AG09309 (cell line): ENCODE data around the gene CNFN.

Experiments
- DNase-seq: peaks from one replicate; pipeline ENCODE4 v3.0.0-alpha.2; 2010; ENCODE audit warnings: low read depth
- H3K4me3 ChIP-seq: 2 replicates; pipeline ENCODE4 v1.5.1; 2011; ENCODE audit warnings: mild to moderate bottlenecking, low read depth, low read length, moderate library complexity; ENCODE audit not compliant: control insufficient read depth
- TF ChIP-seq, protein P1 (sequence below): IDR thresholded peaks from 2 replicates; pipeline ENCODE4 v1.5.1; 2011; ENCODE audit warnings: mild to moderate bottlenecking, low read depth, low read length, inconsistent platforms; ENCODE audit not compliant: insufficient read depth, control insufficient read depth; ENCODE audit errors: missing control alignments

Gene CNFN

GRCh38 chr19:42378225-42379215 lies 11.6 kb downstream of the CNFN start:
- H3K4me3 ChIP-seq: no peak overlapping the region
- TF ChIP-seq, protein P1, sequence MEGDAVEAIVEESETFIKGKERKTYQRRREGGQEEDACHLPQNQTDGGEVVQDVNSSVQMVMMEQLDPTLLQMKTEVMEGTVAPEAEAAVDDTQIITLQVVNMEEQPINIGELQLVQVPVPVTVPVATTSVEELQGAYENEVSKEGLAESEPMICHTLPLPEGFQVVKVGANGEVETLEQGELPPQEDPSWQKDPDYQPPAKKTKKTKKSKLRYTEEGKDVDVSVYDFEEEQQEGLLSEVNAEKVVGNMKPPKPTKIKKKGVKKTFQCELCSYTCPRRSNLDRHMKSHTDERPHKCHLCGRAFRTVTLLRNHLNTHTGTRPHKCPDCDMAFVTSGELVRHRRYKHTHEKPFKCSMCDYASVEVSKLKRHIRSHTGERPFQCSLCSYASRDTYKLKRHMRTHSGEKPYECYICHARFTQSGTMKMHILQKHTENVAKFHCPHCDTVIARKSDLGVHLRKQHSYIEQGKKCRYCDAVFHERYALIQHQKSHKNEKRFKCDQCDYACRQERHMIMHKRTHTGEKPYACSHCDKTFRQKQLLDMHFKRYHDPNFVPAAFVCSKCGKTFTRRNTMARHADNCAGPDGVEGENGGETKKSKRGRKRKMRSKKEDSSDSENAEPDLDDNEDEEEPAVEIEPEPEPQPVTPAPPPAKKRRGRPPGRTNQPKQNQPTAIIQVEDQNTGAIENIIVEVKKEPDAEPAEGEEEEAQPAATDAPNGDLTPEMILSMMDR: no peak
- no peak for DNase-seq

GRCh38 chr19:42376177-42376555 lies 13.9 kb downstream of the CNFN start:
- no peak overlapping the region for H3K4me3 ChIP-seq
- TF ChIP-seq, protein P1: no peak
- DNase-seq: no peak

DNA sequence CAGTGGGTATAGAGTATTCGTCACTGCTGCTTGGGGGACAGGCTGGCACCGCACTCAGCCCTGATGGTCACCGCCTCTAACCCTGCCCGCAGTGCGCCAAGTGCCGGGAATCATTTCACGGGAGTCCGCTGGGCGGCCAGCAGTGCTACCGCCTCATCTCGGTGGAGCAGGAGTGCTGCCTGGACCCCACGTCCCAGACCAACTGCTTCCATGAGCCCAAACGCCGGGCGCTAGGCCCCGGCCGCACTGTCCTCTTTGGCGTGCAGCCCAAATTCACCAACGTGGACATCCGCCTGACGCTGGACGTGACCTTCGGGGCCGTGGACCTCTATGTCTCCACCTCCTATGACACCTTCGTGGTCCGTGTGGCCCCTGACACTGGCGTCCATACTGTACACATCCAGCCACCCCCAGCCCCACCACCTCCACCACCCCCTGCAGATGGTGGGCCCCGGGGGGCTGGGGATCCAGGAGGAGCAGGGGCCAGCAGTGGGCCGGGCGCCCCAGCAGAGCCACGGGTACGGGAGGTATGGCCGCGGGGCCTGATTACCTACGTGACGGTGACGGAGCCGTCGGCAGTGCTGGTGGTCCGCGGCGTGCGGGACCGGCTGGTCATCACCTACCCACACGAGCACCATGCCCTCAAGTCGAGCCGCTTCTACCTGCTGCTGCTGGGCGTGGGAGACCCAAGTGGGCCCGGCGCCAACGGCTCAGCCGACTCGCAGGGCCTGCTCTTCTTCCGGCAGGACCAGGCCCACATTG lies 14.5 kb downstream of the CNFN start:
- TF ChIP-seq, protein P1: no peak
- no peak for DNase-seq
- H3K4me3 ChIP-seq: no peak overlapping the region

DNA sequence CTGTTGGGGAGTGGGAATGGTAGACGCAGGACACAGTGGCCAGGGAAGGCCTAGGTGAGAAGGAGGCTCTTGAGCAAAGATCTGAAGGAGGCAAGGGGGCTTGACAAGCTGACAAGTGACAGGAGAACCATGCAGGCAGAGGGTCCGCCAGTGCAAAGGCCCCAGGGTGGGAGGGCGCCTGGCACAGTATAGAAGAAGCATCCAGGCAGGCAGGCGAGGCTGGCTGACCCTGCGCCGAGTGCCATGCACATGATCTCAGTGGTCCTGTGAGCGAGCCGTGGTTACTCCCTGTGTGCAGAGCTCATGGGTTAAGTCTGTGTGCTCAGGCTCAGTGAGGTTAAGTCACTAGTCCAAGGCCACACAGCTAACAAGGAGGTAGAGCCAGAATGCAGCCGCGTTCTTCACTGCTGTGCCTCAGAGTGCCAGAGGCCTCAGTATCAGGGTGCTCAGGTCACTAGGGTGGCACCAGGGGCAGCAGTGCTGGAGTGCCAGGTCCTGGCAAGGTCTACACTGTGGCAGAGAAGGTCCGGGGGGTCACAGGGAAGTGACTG lies 15.2 kb downstream of the CNFN start:
- H3K4me3 ChIP-seq: no peak overlapping the region
- TF ChIP-seq, protein P1: no peak
- DNase-seq: no peak

GRCh38 chr19:42370626-42371175 lies 19.4 kb downstream of the CNFN start:
- H3K4me3 ChIP-seq: no peak overlapping the region
- no peak for DNase-seq

More at GRCh38 chr19:42370626-42371175, 19.4 kb downstream of the CNFN start:
- TF ChIP-seq, protein P1: no peak
